ENCODE data around the gene BANP.
"Not testable (repeated sequence)": the region's sequence is repeated elsewhere in the genome, so short reads cannot be mapped to it uniquely, and the experiment has no call there.

The BANP gene

GRCh38 chr16:88033003-88033740 lies 81.9 kb downstream of the BANP start:
- not testable (repeated sequence) for DNase-seq

DNA sequence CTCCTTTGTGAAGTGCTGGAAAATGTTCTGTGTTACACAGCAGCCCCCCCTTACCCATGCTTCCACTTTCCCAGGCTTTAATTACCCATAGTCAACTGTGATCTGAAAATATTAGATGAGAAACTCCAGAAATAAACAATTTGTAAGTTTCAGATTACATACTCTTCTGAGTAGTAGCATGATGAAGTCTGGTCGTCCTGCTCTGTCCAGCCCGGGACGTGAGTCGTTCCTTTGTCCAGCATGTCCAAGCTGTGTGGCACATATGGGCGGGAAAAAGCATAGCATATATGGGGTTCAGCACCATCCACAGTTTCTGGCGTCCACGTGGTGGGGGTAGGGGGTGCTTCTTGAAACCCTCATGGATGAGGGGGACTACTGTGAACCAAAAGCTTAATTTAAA lies 83.5 kb downstream of the BANP start:
- DNase-seq, result no peak

DNA sequence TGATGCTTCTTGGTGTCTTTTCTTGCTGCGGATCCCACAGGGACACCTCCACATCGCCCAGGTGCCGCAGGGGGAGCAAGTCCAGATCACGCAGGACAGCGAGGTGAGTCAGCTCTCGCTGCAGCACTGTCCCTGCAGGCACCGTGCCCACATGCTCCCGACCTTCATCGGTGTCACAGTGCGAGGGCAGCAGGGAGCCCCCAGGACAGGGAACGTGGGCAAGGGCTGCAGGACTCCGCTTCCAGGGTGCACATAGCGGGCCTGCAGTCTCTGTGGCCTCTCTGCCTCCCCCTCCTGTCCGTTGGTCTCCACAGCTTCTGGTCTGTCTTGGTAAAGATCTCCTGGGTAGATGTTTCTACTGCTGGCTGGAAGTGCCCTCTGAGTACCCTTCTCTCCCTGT lies 84.1 kb downstream of the BANP start:
- DNase-seq, result no peak

DNA sequence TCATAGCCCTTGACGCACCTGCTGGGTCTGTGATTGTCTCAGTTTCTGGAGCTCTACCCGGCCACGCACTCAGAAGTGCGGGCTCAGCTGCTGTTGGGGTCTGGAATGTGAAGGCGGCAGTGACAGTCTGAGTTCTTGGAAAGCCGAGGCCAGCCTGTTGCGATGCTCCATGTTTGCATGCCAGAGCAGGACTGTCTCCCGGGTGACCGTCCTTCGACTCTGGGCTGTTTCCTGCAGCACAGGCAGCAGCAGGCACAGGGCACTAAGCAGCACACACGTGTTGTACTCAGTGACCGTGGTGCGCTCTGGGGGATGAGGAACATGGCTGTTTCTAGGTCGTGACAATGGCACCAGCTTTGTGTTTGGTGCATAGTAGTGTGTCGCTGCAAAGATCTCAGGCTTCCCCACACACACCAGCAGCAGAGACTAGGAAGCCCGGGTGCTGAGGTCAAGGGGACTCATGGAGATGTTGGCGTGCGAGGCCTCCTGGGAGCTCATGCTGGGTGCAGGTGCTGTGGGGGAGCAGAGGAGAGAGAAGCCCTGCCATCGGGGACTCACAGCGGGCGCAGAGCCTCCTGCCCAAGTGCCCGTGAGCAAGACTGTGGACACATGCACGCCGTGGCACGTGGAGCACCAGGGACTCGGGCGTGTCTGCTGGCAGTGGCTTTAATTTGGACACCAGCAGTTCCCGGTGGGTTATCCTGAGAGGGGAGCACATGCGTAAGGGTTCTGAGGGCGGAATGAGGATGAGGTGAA lies 84.8 kb downstream of the BANP start:
- DNase-seq, result not testable (repeated sequence)

DNA sequence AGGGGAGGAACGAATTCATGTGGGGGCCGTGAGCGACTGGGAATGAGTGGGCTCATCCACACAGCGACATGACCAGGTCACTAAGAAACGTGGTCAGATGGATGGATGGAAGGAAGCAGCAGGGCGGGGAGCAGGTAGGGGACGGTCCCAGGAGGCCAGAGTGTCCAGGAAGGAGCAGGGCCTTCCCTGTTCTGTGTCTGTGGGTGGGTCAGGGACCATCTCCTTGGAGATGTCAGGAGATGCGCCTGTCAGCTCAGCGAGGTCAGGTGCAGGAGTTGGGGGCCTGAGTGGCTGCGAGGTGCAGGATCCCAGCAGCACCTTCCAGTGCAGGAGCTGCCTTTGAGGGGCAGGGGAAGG lies 85.4 kb downstream of the BANP start:
- not testable (repeated sequence) for DNase-seq

- not testable (repeated sequence) for DNase-seq
Measured at GRCh38 chr16:88037359-88037758, 86.1 kb downstream of the BANP start.

DNA sequence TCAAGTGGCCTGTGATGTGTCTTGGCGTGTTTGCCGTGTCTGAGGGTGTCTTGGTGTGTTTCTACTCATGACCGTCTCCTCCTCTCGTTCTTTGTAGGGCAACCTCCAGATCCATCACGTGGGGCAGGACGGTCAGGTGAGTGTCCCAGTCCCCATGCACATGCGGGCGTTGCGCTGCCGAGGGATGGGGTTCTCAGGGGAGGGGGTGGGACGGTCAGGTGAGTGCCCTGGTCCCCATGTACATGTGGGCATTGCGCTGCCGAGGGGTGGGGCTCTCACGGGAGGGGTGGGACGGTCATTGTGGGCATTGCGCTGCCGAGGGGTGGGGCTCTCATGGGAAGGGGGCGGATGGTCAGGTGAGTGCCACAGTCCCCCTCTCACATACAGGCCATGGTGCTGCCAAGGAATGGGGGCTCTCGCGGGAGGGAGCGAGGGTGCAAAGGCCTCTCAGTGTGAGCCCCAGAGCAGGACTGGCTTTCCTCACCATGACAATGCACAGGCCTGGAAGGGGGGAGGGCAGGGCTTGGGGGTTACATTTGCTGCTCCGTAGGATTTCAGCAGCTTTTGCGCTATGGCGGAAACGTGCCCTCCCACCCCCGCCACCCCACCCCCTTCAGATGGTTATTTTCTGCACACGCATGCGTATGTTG lies 86.8 kb downstream of the BANP start:
- not testable (repeated sequence) for DNase-seq

DNA sequence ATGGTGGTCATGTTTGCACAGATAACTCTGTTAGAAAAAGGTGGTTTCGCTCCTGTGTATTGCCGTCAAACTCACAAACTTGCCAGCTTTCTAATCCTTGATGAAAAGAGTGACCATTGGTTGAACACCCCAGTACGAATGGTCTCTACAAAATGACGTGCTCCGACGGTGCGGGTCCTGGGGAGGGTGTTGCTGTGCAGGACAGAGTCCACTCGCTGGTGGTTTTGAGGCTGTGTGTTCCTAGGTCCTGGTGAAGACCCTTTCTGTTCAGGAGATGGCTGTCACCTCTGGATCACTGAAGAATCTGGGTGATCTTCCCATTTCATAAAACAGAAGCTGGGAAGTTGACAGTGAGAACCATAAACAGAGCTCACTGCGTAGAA lies 87.3 kb downstream of the BANP start:
- DNase-seq, result not testable (repeated sequence)

DNA sequence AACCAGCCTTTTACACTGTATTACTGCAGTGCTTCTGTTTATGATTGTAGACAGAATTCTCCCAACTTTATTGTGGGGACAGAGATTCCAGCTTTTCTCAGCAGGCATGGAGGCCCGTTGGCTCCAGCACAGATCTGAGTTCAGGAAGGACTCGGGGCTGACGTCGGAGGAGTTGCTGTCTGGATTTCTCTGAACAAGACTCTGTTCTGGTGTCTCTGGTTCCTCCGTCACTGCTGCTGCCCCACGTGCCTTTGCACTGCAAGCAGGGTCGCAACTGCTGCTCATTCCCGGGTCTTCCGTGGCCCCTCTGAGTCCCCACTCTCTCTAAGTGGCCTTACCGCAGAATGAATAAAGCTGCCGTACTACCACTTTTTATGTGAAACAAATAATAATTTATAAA lies 88.4 kb downstream of the BANP start:
- DNase-seq, result no peak

DNA sequence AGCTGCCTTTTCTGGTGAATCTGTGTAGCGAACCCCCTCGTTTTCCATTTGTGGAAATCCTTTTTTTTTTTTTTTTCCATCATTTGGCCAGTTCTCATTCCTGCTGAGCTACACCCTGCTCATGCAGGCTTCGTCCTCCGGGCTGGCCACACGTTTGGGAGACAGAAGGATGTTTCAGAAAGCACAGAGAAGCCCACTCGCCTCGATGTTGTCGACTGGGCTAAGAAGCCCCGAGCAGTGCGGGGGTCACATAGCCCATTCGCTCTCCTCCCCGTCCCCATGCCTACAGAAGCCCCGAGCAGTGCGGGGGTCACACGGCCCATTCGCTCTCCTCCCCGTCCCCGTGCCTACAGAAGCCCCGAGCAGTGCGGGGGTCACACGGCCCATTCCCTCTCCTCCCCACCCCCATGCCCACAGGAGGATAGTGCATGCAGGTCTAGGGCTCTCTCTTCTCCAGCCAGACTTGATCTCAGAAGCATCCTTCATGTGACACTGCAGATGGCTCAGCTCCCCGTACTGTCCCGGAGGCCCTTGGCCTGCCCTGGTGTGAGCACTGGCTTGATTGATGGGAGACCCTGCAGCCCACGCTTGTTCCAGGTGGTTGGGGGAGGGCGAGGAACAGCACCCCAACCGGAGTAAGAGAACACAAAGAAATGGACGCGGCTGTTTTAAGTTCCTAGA lies 89.1 kb downstream of the BANP start:
- not testable (repeated sequence) for DNase-seq

- not testable (repeated sequence) for DNase-seq
Measured at GRCh38 chr16:88040877-88041244, 89.6 kb downstream of the BANP start.

GRCh38 chr16:88041506-88041905 lies 90.3 kb downstream of the BANP start:
- DNase-seq, result not testable (repeated sequence)

DNA sequence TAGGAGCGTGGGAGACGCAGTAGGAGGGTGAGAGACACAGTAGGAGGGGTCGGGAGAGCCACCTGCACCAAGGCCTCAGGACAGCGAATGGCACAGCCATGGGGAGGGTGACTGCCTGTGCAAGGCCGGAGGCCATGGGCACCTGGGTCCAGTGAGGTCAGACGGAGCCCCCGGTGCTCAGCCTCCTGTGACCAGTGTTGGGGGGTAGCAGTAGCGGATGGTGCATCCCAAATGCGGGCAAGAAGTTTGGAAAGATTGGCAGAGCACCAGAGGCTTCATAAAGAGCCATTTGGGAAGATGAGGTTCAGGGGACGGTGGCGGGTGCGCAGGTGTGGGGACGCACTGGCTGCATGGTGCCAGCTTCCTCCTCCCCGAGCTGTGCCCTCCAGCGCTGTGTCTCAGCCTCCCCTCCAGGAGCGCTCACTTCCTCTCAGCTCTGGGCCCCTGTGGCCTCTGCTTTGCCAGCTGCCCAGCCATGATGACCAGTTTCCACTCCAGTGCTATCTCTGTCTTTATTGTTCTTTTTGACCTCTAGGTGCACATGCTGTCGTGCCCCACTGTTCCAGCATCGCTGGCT lies 90.8 kb downstream of the BANP start:
- not testable (repeated sequence) for DNase-seq

DNA sequence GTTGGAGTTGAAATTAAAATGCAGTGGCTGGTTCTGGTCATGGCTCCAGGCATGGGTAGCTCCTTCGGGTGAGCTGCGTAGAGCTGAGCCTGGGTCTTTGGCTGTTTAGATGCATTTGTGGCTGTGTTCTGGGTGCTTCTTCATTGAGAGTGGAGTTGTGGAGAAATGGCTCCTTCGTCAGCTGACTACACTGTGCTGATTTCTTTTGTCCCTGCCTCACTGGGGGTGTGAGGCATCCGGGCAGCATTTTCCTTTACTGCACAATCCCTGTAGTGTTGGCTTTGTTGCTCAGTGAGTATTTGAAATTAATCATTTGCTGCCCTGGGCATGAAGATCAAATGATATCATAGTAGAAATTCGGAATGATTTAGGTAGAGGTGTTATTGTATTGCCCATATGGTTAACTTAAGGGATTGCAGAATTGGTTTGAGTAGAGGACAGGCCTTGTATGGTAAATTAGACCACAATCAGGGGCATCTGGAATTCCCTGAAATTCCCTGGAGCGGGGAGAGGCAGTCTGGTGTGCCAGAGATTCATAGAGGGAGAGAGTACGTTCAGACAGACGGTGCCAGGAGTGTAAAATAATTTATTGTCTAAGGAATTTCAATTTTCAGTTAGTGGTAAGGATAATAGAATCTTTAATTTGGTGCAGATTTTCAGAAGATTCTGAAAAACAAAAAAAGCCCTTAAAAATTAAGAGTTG lies 92.1 kb downstream of the BANP start:
- not testable (repeated sequence) for DNase-seq

GRCh38 chr16:88044121-88044581 lies 92.9 kb downstream of the BANP start:
- DNase-seq, result not testable (repeated sequence)

GRCh38 chr16:88045361-88045760 lies 94.1 kb downstream of the BANP start:
- DNase-seq, result not testable (repeated sequence)

DNA sequence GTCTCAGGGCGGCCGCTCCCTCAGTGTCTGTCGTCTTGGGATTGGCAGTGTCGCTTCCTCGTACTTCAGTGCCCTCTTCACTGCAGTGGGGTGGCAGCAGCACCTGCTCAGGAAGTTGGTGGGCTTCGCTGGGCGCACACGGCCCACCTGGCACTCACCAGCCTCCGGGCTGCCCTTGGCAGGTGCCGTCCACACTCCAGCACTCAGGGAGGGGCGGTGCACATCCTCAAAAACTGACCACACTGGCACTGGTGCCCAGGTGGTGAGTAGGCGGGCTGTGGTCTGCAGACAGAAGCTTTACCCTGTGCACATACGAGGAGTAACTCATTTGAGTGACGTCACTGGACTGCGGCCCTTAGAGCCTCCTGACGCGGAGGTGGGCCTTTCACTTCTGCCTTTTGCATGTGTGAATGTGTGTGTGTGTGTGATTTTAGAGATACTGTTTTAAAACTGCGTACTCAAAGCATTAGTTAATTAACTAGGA lies 94.6 kb downstream of the BANP start:
- no peak for DNase-seq

DNA sequence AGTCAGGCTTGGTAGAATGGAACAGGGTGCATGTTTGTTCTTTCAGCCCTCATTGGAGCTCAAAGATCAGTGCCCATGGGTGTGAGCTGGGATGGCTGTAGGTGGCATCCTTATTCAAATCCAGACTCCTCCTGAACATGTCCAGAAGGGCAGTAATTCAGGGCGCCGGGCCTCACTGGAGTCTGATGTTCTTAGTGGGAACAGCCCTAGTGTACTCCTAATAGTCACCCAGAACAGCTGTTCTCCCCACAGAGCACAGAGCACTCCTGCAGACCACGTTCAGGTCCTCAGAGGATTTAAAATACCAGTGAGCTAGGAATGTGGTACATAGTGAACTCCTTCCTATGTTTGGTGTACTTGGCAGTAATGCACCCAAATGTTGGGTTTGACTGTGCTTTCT lies 96.2 kb downstream of the BANP start:
- no peak for DNase-seq

DNA sequence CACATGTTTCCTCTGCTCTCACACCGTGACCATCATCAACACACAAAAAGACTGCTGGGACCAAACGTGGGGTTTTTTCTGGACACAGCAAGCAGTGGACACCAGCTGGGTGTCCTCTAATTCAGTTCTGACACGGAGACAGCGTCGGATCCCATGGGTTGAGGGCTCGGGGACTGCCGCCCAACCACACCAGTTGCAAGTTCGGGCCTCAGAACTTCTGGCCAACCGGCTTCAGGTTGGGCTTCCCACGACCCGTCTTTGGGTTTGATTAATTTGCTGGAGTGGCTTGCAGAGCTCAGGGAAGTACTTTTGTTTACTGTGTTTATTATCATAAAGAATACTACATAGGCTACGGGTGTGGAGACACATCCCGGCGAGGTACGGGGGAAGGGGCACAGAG lies 97.8 kb downstream of the BANP start:
- no peak for DNase-seq

DNA sequence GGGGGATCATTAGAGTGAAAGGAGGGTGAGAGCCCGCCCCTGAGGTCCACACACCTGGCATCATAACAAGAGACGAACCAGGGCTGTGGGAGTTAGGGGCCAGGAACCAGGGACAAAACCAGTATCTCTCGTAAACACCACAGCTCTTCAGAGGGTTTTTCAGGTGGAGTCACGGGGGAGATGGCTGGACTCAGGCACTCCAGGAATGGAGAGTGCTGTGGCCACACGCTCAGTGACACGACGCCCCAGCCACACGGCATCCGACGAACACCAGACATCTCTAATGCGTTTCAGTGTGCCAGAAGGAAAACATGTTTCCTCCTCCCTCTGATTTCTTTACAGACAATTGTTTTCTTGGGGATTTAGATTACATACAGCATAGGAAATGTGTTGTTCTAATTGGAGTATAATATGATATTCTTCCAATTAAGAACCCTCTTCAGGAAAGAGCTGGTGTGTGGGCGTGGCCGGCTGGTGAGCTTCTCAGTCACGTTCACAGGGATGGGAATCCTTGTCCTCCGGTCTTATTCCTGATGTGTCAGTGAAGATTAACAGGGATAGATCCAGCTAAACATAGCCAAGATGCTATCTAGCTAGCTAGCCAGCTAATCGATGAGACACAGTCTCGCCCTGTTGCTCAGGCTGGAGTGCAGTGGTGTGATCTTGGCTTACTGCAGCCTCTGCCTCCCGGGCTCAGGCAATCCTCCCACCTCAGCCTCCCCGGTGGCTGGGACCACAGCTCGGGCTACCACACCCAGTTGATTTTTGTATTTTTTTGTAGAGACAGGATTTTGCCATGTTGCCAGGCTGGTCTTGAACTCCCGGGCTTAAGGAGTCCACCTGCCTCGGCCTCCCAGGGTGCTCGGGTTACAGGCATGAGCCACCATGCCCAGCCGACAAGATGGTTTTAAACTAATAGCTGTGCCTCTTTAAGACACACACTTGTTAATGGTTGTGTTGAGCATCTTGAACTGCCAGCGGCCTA lies 98.6 kb downstream of the BANP start:
- no peak for DNase-seq
